ENCODE data around the gene KLHDC3.

KLHDC3 gene

DNA sequence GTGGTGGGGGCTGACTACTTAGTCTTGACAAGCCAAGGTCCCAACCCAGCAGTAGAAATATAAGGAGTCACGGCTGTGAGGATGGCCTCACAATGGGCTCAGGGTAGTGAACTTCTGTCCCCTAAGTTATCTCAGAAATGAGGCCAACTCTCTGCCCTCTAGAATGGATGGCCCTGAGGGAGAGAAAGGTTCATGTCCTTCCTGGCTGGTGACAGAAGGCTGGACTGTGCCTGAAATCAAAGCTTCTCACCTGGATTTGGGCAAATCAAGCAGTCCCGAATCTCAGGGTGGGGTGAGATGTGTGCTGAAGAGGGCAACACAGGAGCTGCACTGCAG is 20.1 kb downstream of the KLHDC3 start:
- Histone ChIP-seq H3F3A (ENCODE audit: insufficient read depth, low read length) (no peaks in the 10 kb centered on the region), H3K9me2 (ENCODE audit: low read depth, low read length) (no peaks in the 10 kb centered on the region), H3K4me1 (ENCODE audit: insufficient read depth, low read length, severe bottlenecking) (no peaks in the 10 kb centered on the region), H3K9me3 (ENCODE audit: low read length) (no peaks in the 10 kb centered on the region), H2AFZ (ENCODE audit: low read length) (no peak overlapping the region), H3K79me2 (ENCODE audit: insufficient read depth, low read length) (no peaks in the 10 kb centered on the region), H3K4me2 (ENCODE audit: low read length) (no peak overlapping the region), H3K27ac (ENCODE audit: low read depth, low read length, poor library complexity, severe bottlenecking) (no peak overlapping the region), H3K9ac (ENCODE audit: low read length) (no peak overlapping the region), H3K4me3 (ENCODE audit: low read depth, low read length, poor library complexity, severe bottlenecking) (no peak overlapping the region), H3K36me3 (ENCODE audit: insufficient read depth, low read length) (peaks cover 71% of the 10 kb centered on the region), H4K20me1 (ENCODE audit: insufficient read depth, low read length) (no peaks in the 10 kb centered on the region), H3K27me3 (ENCODE audit: insufficient read depth, low read length) (no peaks in the 10 kb centered on the region)
- TF ChIP-seq CTCF (IDR thresholded peaks at IDR 0.05; ENCODE audit: low read length), result no peak
- TF ChIP-seq EZH2 (IDR thresholded peaks at IDR 0.05; ENCODE audit: borderline replicate concordance, low read length), result no peak

DNA sequence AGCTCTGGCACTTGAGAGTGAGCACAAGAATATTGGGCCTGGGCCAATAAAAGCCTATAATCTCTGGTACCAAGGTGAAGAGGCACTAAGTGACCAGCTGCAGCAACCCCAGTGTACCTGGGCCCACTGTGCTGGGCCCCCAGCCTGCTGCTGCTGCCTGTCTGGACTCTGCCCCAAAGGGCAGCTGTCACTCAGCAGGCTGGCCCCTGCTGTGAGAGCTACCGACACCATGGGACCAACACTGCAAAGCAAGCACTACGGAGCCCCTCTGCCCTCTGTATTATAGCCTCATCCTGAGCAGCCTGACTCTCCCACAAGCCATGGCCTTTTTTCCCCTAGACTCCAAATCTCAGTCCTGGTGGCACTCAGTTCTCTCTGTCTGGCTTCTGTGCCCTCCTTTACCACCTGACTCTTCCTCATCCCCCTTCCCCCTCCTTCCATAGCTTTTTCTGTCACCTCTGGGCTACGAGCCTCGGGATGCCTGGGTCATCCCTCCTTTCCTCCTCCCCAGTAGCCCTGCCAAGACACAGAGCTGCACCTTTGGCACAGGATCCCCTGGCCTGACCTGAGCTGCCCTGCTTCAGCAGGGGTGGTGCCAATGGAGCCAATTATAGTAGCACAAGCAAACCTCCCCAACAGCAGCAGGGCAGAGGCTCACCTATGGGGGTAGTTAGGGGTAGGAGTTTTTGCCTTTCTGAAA is 21.6 kb downstream of the KLHDC3 start:
- Histone ChIP-seq H3K4me2 (ENCODE audit: low read length) (no peak overlapping the region), H3K27ac (ENCODE audit: low read depth, low read length, poor library complexity, severe bottlenecking) (no peak overlapping the region), H3K79me2 (ENCODE audit: insufficient read depth, low read length) (no peaks in the 10 kb centered on the region), H2AFZ (ENCODE audit: low read length) (no peak overlapping the region), H3K9me2 (ENCODE audit: low read depth, low read length) (no peaks in the 10 kb centered on the region), H3F3A (ENCODE audit: insufficient read depth, low read length) (no peaks in the 10 kb centered on the region), H3K4me1 (ENCODE audit: insufficient read depth, low read length, severe bottlenecking) (no peaks in the 10 kb centered on the region), H3K27me3 (ENCODE audit: insufficient read depth, low read length) (no peaks in the 10 kb centered on the region), H4K20me1 (ENCODE audit: insufficient read depth, low read length) (no peaks in the 10 kb centered on the region), H3K9me3 (ENCODE audit: low read length) (no peaks in the 10 kb centered on the region), H3K36me3 (ENCODE audit: insufficient read depth, low read length) (peaks cover 68% of the 10 kb centered on the region), H3K4me3 (ENCODE audit: low read depth, low read length, poor library complexity, severe bottlenecking) (no peak overlapping the region), H3K9ac (ENCODE audit: low read length) (no peak overlapping the region)
- TF ChIP-seq EZH2 (IDR thresholded peaks at IDR 0.05; ENCODE audit: borderline replicate concordance, low read length) (no peak), CTCF (IDR thresholded peaks at IDR 0.05; ENCODE audit: low read length) (no peak)

DNA sequence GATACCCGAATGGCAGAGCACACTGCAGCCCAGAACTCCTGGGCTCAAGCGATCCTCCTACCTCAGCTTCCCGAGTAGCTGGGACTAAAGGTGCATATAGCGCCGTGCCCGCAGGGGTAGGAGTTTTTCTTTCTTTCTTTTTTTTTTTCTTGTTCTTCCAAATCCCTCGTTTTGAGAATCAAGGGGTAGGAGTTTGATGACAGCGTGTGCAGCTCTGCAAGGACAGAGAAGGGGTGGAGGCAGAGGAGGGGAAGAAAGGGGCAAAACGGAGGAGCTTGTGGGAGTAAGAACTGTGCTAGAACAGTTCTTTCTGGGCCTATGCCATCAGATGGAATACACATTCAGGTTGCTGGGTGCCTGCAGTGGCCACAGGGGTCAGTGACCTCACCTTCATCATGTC is 22.7 kb downstream of the KLHDC3 start:
- no peaks in the 10 kb centered on the region for H3K9me3 ChIP-seq (ENCODE audit: low read length)
- H3K27me3 ChIP-seq (ENCODE audit: insufficient read depth, low read length), result no peaks in the 10 kb centered on the region
- H3K4me2 ChIP-seq (ENCODE audit: low read length), result no peak overlapping the region
- peaks cover 69% of the 10 kb centered on the region for H3K36me3 ChIP-seq (ENCODE audit: insufficient read depth, low read length)
- H3F3A ChIP-seq (ENCODE audit: insufficient read depth, low read length), result no peaks in the 10 kb centered on the region
- H3K79me2 ChIP-seq (ENCODE audit: insufficient read depth, low read length), result no peaks in the 10 kb centered on the region
- no peaks in the 10 kb centered on the region for H4K20me1 ChIP-seq (ENCODE audit: insufficient read depth, low read length)
- H2AFZ ChIP-seq (ENCODE audit: low read length), result no peak overlapping the region
- TF ChIP-seq CTCF (IDR thresholded peaks at IDR 0.05; ENCODE audit: low read length), result no peak
- TF ChIP-seq EZH2 (IDR thresholded peaks at IDR 0.05; ENCODE audit: borderline replicate concordance, low read length), result no peak
- H3K9me2 ChIP-seq (ENCODE audit: low read depth, low read length), result no peaks in the 10 kb centered on the region
- H3K9ac ChIP-seq (ENCODE audit: low read length), result no peak overlapping the region
- no peak overlapping the region for H3K4me3 ChIP-seq (ENCODE audit: low read depth, low read length, poor library complexity, severe bottlenecking)
- H3K27ac ChIP-seq (ENCODE audit: low read depth, low read length, poor library complexity, severe bottlenecking), result no peak overlapping the region
- no peaks in the 10 kb centered on the region for H3K4me1 ChIP-seq (ENCODE audit: insufficient read depth, low read length, severe bottlenecking)
